ENCODE data around the gene CCL28.
"Not testable (repeated sequence)": the region's sequence is repeated elsewhere in the genome, so short reads cannot be mapped to it uniquely, and the experiment has no call there.

CCL28 gene

GRCh38 chr5:43412156-43412555 is at the start of gene CCL28:
Gene CCL28, minus strand, starts transcription at chr5:43412391. Its CDS starts 75 bp downstream, at chr5:43412316.
- no peak for FAIRE-seq

DNA sequence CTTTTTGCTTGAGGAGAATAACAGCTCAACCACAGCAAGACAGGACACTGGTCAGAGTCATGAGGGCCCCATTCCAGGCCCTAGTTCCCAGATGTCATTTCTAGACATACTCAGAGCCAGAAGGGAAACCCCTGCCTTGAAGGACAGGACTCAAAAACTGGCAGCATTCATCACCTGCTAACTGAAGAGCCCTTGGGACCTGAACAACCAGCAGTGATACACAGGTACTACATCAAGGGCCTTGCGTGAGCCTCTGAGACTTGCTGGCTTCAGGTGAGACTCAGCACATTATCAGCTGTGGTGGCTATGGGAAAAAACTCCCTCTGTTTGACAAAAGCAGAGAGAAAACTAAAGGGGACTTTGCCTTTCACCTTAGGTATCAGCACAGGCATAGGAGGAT is 48.9 kb upstream of the CCL28 start:
- no peak for FAIRE-seq

DNA sequence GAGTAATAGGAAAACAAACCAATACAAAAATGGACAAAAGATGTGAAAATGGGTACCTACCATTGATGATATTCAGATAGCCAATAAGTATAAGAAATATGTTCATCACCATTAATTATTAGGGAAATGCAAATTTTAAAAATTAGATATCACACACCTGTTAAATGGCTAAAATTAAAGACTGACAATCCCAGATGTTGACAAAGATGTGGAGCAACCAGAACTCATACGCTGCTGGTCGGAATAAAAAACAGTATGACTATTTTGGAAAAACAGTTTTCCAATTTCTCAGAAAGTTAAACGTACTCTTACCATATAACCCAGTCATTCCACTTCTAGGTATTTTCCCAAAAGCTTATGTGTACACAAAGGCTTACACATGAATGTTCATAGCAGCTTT is 44.4 kb upstream of the CCL28 start:
- FAIRE-seq = no peak

- FAIRE-seq = not testable (repeated sequence)
Measured at GRCh38 chr5:43441575-43441974, 29.4 kb upstream of the CCL28 start.

DNA sequence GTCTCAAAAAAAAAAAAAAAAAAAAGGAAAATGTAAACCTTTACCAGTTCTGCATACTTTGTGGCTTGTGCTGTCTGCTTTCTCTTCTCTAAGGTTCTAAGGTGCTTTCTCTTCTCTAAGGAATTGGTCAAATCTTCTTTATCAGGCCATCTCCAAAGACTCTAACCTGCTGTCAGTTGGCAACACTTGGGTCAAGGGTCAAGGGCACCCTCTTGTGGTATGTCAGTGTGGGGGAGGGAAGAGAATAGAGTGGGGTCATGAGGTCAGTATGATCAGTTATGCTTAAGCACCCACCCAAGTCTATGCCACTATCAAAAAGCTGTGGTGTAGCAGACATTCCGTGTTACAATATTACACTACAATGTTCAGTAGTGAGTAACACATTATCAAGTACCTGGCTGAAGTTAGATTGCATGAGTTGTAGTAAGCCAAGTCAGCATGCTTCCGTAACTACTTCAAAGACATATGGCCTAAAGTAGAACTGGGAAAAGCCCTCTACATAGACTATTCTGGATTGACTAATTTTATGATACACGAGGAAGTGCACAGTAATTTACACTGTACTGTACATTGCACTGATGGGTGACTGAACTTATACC is 25.0 kb upstream of the CCL28 start:
- no peak for FAIRE-seq

GRCh38 chr5:43433382-43433781 is 21.2 kb upstream of the CCL28 start:
- no peak for FAIRE-seq

- no peak for FAIRE-seq
Measured at GRCh38 chr5:43432486-43433375, 20.5 kb upstream of the CCL28 start.

DNA sequence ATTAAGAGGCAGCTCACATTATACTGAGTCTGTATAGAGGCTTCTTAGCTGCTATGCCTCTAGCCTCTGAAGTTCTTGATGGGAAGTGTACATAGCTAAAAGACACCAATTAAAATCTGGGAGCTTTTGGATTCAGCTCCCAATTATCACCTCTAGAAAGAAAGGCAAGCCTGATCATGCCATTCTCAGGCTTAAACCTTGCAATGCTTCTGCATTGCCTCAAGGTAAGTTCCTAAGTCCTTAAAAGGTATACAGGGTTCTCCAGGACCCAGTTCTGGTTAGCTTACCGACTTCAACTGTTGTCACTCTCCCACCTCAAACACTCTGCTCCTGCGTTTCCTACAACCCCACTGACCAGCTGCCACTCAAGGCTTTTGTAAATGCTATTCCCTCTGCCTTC is 17.5 kb upstream of the CCL28 start:
- FAIRE-seq = no peak

GRCh38 chr5:43429016-43429415 is 16.8 kb upstream of the CCL28 start:
- no peak for FAIRE-seq

DNA sequence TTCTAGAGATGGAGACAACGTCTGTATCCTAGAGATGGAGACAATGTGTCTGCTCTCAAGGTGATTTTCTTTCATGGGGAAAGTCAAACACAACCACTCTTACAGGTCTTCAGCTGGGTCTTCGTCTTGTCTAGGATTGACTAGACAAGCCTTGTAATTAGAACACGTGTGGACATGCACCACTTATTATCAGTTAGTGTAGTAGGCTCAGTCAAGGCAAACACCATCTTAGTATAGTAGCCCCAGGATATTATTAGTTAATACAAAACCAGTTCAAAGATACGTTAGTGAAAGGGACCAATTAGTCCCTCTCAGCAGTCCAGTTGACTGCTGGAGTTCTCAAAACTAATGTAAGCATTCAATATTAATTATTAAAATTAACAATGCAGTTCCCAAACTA is 15.1 kb upstream of the CCL28 start:
- no peak for FAIRE-seq

- no peak for FAIRE-seq
Measured at GRCh38 chr5:43425983-43426382, 13.8 kb upstream of the CCL28 start.

DNA sequence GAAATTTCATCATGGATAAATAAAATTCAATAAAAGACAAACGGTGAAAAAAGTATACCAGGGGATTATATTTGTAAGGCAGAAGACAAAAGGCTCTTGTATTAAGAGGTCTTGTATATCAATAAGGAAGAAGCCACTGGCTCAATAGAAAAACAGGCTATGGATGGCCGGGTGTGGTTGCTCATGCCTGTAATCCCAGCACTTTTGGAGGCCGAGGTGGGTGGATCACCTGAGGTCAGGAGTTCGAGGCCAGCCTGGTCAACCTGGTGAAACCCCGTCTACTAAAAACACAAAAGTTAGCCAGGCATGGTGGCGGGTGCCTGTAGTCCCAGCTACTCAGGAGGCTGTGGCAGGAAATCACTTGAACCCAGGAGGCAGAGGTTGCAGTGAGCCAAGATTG is 10.9 kb upstream of the CCL28 start:
- FAIRE-seq = not testable (repeated sequence)

DNA sequence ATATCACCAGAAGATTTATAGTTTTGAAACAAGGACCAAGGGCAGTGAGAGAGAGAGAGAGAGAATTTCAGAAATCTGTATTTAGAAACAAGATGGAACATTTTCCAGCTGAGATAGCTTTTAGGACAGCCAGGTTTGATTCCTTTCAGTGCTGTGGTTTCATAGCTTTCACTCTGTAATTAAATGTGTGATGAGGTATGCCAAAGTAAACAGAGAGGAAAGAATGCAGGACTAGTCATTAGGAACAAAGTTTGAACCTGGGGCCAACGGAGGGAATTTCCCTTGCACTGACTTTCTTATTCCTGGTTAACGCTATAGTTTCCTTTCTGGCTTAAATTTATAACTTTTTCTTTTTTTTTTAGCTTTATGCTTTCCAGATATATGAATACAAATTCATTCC is 10.0 kb upstream of the CCL28 start:
- no peak for FAIRE-seq

GRCh38 chr5:43421450-43422133 is 9.4 kb upstream of the CCL28 start:
- no peak for FAIRE-seq

DNA sequence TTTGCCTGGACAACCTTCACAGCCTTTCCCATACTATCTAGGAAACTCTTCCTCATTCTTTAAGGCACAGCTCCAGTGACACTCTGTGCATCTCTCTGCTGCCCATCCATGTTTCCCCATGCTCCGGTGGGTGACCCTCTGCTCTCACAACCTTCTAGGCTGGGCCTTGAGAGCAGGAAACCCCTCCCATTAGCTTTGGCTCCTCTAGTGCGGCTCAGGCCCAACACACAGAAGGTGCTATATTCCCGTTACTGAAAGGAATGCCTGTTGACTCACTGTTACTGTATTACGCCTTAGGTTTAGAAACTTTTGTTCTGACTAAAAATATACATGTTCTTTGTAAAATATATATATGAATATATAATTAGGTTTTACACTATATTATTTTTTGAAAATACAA is 8.1 kb upstream of the CCL28 start:
- no peak for FAIRE-seq

GRCh38 chr5:43418561-43418960 is 6.4 kb upstream of the CCL28 start:
- FAIRE-seq = no peak

DNA sequence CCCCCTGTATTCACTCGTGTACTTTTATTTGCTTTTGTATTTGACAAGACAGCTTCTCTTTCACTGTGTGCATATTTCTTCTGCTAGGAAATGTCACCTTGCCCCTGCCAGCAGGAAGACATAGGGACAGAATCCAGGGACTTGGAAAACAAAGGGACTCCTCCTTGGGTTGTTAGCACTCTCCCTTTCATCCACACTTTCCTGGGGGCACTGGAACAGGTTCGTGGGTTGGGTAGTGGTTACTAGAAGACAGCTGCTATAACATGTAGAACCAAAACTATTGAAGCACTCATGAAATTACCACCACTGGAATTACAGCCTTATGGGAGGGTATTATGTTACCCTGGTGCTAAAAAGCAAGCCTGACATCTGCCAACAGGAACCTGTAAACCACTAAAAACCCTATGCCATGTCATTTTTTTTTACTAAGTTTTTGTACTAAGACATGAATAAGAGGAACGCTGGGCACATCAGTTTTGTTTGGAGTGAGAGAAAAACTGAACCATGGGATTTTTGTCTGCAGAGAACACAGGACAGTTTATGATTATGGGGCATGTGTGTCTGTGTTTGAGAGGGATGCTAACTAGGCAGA is 4.7 kb upstream of the CCL28 start:
- no peak for FAIRE-seq

DNA sequence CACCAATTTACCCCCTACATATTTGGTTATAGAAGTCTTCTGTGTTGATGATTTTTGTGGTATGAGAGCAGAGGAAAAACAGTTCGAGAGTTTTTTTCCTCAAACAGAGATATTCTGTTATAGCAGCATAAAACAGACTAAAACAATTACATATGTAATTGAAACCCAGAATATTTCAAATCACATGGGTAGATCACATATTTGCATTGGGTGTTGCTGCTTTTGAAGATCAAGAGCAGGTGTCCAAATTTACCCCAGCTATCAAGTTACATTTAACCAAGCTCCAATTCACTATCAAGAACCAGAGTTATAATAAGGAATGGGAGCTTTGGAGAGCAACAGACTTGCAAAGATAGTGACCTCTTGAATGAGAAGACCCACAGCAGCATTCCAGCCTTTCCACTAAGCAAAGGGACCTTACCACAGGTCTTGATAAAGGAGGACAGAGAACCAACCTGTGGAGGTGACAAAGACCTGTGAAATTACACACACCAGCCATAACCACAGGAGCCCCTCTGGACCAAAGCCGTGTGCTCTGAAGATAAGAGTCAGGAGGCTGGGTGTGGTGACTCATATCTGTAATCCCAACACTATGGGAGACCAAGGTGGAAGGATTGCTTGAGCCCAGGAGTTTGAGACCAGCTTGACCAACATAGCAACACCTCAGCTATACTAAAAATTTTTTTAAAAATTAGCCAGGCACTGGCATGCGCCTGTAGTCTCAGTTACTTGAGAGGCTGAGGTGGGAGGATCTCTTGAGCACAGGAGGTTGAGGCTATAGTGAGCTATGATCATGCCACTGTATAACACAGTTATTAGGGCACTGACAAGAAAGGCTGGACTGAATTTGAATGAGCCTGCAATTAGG is 4.0 kb upstream of the CCL28 start:
- FAIRE-seq = no peak

- FAIRE-seq = no peak
Measured at GRCh38 chr5:43413966-43414365, 1.8 kb upstream of the CCL28 start.

- FAIRE-seq = no peak
Measured at GRCh38 chr5:43412644-43413043, 453 bp upstream of the CCL28 start.

GRCh38 chr5:43411495-43411894 is 696 bp downstream of the CCL28 start:
- no peak for FAIRE-seq

DNA sequence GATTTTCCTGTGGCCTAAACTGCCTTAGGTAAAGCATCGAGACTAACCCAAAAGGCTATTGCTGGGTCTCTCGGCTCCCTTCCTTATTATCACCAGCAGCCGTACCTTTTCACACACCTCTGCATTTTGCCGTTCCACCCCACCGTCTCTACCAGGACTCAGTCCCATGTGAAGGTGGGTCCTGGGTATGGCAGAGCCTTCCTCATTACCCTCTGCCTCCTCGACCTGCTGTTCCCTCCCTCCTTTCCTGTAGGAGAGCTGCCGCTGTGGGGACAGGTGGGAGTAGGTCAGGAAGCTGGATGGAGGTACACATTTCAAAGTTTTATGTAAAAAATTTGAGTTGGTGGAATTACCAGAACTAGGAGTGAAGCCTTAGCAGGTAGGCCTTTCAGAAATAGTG is 1.8 kb downstream of the CCL28 start:
- no peak for FAIRE-seq
